GM18498 (cell line): ENCODE results near the gene CXXC1.
A peak's percentile ranks its signal among the peaks of the same experiment; 100 is the strongest.
"Not testable (repeated sequence)": the region's sequence is repeated elsewhere in the genome, so short reads cannot be mapped to it uniquely, and the experiment has no call there.

Experiments
- ATAC-seq: cut with Tn5 transposase; IDR thresholded peaks from one replicate; pipeline ENCODE4 v1.9.1; 2021; ENCODE audit warnings: mild to moderate bottlenecking, moderate library complexity; ENCODE audit not compliant: unreplicated experiment

The CXXC1 gene

GRCh38 chr18:50287441-50288347, at the start of gene CXXC1:
Gene CXXC1 (minus strand): TSS chr18:50287692. CDS start chr18:50287589, 103 bp downstream.
- peak; percentile 90 for ATAC-seq

- no peak for ATAC-seq
Observed at GRCh38 chr18:50334546-50335152, 47.2 kb upstream of the CXXC1 start.

GRCh38 chr18:50331691-50332090, 44.2 kb upstream of the CXXC1 start:
- ATAC-seq, result no peak

GRCh38 chr18:50330176-50330575, 42.7 kb upstream of the CXXC1 start:
- no peak for ATAC-seq

- no peak for ATAC-seq
Observed at GRCh38 chr18:50327983-50328382, 40.5 kb upstream of the CXXC1 start.

GRCh38 chr18:50320719-50321118, 33.2 kb upstream of the CXXC1 start:
- peak; percentile 68 for ATAC-seq

- peak; percentile 79 for ATAC-seq
Observed at GRCh38 chr18:50315100-50315871, 27.8 kb upstream of the CXXC1 start.

GRCh38 chr18:50313873-50314460, 26.5 kb upstream of the CXXC1 start:
- ATAC-seq, result no peak

- ATAC-seq, result peak; percentile 25
Observed at GRCh38 chr18:50313031-50313607, 25.6 kb upstream of the CXXC1 start.

- peak; percentile 73 for ATAC-seq
Observed at GRCh38 chr18:50312296-50313030, 25.0 kb upstream of the CXXC1 start.

GRCh38 chr18:50311650-50312049, 24.2 kb upstream of the CXXC1 start:
- no peak for ATAC-seq

- ATAC-seq, result no peak
Observed at GRCh38 chr18:50310080-50310479, 22.6 kb upstream of the CXXC1 start.

GRCh38 chr18:50308851-50309250, 21.4 kb upstream of the CXXC1 start:
- not testable (repeated sequence) for ATAC-seq

GRCh38 chr18:50307738-50308470, 20.4 kb upstream of the CXXC1 start:
- peak; percentile 96 for ATAC-seq

GRCh38 chr18:50307400-50307737, 19.9 kb upstream of the CXXC1 start:
- no peak for ATAC-seq

GRCh38 chr18:50306944-50307343, 19.5 kb upstream of the CXXC1 start:
- ATAC-seq, result no peak

GRCh38 chr18:50301074-50301473, 13.6 kb upstream of the CXXC1 start:
- no peak for ATAC-seq

GRCh38 chr18:50299626-50300388, 12.3 kb upstream of the CXXC1 start:
- no peak for ATAC-seq
